ENCODE measurements around the gene SOHLH2.

The SOHLH2 gene

DNA sequence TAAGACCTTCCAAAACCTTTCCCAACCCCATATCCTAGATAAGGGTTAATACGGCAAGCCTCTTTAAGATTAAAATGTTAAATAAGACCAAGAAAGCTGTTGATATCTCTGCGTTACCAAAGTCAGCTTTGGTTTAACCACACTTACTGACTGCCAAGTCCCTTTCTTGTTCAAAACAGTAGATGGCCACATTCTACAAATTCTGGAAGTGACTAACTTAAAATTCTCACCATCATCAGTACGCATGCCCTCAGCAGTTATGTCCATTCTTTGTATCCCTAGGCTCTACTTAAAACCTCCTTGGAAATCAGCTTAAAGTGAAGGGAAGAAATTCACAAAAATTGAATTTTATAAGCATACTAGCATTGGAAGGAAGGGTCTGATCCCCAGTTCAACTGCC is 23.6 kb downstream of the SOHLH2 start:
- DNase-seq (ENCODE audit: low read depth in 1 of 2, low spot score in 1 of 2), result no peak

DNA sequence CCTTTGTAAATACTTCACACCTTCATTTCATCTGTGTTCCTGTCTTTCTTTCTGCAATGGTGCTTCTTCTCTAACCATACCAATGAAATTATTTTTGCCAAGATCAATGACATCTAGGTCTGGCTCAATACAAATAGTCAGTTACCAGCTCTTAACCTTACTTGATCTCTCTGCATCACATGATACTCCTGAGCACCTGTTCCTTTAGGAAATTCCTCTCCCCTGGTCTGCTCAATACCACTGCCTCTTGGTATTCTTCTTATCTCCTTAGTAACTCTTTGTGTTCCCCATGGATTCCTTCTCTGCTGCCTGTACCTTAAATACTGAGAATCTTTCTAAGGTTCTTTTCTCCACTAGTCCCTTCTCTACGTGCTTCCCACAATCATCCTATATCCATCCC is 25.9 kb downstream of the SOHLH2 start:
- DNase-seq (ENCODE audit: low read depth in 1 of 2, low spot score in 1 of 2), result no peak

DNA sequence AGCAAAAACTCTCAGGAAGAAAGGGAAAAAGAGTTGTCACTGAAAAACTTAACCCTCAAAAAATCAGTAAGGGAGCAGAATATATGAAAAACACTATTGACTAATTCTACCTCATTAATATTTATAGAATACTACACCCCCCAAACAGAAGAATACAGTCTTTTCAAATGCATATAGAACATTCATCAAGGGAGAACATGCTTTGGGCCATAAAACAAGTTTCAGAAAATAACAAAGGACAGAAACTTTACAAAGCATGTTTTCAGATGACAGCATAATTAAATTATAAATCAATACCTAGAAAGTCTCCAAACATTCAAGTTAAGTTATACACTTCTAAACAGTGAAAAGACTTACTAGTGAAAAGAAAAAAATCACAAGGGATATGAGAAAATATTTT is 30.5 kb downstream of the SOHLH2 start:
- no peak for DNase-seq (ENCODE audit: low read depth in 1 of 2, low spot score in 1 of 2)

DNA sequence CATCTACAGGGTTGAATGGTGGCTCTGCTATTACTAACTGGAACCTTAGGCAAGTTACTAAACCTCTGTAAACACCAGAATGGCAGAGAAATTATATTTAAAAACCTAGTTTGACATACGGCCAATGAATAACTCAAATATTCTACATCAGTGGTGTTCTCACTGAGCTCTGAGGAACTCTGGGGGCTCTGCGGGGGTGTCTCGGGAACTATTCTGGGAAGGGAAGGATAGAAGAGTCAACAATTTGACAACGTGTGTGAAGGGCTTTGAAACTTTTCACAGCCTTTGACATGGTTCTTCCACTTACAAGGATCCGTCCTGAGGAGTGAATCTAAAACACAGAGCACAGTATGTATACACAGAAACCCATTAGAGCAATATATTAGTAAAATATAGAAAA is 38.7 kb downstream of the SOHLH2 start:
- DNase-seq (ENCODE audit: low read depth in 1 of 2, low spot score in 1 of 2), result no peak

DNA sequence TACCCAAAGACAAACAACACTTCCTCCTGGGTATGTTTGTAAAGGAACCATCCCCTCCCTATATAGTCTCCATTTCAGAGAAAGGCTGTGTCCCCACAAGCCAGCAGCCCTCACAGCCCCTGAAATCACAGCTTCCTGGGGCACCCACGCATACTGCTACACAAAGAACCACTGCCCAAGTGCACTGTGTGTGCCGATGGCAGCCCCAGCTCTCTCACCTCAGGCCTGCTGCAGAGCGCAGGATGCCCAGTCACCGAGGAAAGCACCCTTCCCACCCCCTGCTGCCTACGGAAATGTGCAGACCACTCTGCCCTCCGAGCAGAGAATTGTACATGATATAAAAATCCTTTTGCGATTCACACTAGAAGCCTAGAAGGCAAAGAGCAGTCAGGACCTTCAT is 39.4 kb downstream of the SOHLH2 start:
- DNase-seq (ENCODE audit: low read depth in 1 of 2, low spot score in 1 of 2), result no peak

DNA sequence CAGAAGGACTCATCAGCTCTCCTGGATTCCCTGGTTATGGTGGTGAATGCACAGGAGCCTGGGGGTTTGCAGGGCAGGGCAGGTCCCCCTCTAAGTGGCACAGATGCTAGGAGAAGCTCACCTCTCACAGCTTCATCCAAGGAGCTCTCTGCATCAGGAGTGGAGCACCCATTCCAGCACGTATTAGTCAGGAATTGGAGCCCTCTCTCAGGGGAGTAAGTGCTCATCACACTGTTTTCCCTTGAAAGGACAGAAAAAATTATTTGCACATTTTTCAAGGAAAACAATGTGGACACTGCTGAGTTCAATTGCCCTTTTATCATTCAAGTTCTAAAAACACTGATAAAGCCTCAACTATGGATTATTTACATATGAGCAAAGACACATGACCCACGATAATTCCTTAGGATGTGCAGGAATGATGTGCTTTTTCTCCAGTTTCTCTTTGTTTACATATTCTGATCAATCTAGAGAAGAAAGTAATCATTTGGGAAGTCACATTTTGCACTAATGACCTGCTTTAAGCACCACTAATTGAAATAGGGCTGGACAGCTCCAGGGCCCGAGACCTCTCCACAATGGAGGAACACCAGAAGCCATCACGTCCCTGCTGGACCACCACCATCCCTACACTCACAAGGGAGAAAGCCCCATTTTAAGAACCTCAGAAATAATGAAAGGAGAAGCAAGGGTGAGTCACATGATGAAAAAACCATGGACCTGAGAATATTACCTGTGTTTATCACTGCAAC is 40.6 kb downstream of the SOHLH2 start:
- no peak for DNase-seq (ENCODE audit: low read depth in 1 of 2, low spot score in 1 of 2)

DNA sequence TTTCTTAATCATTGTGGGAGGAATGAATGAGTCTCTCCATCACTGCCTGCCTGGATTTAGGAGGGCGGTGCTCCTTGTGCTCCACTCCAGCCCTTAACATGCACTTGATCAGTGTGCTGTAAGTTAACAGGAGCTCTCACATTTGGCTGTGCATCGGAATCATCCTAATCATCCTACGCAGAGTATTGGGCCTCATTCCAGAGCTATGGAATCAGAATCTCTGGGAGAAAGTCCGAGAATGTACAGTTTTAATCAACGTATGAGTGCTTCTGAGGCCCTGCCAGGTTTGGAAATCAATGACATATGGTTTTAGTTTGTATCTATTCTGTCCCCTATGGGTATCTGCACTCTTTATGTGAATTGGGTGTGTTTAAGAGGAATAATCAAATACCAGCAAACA is 48.3 kb downstream of the SOHLH2 start:
- no peak for DNase-seq (ENCODE audit: low read depth in 1 of 2, low spot score in 1 of 2)

DNA sequence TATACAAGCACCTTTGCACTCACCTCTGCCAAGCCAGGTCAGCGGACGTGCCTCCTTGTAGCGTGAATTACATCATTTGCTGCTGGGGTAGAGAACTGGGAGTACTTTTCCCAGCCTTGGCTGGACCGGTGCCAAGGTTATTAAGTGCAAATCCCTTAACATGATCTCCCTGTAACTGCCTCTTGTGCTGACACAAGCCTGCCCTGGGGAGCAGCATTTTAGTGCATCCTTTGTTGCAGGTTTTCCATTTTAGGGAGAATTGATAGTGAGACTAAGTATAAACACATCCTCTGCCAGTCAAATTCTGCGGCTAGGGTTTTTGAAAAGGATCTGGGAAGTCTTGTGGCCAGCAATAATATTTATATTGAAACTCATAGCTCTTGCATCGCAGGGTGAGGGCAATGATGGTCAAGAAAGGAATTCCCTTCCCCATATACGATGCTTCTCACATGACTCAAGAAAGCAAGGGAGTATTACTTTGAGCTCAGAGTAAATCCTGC is 50.5 kb downstream of the SOHLH2 start:
- no peak for DNase-seq (ENCODE audit: low read depth in 1 of 2, low spot score in 1 of 2)

DNA sequence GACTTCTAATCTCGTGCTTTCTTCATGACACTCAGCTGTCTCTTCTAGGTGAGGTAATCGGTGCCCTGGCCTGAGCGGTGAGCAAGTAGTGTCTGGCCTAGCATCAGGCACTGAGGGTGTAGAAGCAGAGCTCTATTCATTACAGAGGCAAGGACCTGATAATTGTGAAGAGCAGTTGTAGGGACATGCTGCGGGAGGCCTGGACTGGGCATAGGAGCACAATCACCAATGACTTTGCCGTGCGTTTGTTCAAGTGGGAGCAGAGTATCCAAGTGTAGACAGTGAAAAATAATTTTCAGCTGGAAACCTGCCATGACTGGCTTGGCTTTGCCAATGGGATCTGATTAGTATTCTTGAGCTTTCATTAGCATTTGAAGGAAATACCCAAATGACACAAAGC is 51.1 kb downstream of the SOHLH2 start:
- no peak for DNase-seq (ENCODE audit: low read depth in 1 of 2, low spot score in 1 of 2)

DNA sequence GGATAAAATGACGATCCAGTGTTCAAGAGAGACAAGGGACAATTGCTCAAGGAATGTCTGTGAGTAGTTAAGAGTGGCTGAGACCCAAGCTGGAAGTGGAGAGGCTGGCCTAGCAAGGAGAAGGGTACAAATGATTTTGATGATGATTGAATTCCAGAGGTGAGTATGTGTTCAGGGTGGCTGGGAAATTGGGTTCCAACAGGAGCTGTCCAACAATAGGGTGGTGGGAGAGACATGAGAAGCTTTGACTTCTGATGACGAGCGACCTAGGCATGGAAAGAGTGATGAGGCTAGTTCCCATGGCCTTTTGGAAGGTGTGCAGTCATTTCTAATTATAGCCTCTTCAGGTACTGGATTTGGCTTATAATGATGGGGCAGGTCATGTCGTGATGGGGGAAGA is 54.1 kb downstream of the SOHLH2 start:
- no peak for DNase-seq (ENCODE audit: low read depth in 1 of 2, low spot score in 1 of 2)

DNA sequence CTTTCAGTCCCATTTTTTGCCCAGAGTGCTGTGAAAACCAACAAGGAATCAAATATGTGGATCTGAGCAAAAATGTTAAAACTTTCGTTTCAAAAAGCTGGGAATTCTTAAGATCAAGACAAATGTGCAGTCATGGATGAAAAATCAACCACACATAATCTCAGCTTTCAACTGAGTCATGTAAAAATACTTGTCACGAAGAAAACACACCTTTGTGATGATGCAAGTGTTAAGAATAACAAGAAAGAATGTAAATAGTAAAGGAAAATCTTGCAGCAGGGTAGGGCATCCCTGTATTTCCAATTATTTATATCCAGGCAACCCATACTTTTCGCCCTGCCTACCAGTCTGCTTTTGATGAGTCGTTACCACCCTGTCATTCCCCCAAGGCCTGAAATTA is 55.7 kb downstream of the SOHLH2 start:
- no peak for DNase-seq (ENCODE audit: low read depth in 1 of 2, low spot score in 1 of 2)

DNA sequence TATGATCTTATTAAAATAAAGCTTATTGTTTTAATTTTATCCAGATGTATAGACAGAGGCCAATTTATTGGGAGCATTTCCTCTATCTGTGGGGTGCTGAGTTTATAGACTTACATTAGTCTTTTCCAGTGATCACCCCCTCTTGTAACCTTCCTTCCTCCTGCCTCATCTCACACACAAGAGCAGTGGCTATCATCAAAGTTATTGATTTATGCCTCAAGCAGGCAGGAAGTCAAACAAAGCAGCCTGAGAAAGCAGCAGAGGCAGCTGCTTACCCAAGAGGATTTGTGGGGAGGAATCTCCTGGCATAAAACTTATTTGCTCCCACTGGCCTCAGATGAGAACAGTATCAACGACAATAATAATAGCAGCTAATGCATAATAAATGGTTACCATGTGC is 56.9 kb downstream of the SOHLH2 start:
- no peak for DNase-seq (ENCODE audit: low read depth in 1 of 2, low spot score in 1 of 2)

DNA sequence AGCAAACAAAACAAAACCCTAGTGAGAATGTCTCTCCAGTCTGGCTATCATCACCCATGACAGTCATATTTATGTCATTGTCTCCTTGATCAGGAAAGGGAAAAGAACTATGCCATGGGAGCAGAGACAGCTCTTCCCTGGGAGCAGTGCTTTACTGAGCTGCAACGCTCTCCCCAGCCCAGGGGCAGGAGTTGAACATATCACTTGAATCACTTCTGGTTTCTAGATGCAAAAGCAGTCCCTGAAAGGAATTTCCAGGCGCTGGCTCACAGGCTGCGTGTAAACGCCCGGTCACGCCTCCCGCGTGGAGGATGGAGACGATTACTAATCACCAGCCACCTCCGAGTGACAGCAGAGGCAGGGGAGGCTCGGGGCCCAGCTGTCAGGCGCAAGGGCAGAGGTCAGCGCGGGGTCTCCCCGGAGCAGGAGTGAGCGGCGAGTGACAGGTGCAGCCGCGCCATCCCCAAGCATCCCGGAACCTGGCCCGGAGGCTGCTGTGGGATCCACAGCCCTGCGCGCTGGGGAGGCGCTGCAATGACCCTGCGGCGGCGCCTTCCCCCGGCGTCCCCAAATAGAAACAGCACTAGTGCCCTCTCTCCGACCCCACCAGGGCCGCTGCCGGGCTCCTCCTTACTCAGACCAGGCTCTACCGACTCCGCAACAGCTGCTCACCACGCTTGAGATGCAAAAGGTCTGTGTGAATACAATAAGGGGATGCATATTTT is 59.6 kb downstream of the SOHLH2 start:
- DNase-seq (ENCODE audit: low read depth in 1 of 2, low spot score in 1 of 2), result no peak

DNA sequence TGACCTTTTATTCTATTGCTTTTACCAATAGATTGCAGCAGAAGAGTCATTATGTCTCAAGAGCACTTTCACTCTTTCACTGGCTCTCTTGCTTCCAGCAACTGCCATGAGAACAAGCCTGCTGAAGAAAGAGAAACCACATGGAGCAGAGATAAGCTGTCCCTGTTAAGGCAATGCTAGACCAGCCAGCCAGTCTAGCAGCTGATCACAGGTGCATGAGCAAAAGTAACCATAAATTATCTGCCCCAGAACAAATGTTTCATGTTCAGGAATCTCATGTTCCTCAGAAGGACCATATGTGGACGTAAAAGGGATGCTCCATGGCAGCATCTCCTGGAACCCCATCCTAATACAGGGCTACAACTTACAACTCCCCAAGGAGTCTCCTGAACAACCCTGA is 62.8 kb downstream of the SOHLH2 start:
- no peak for DNase-seq (ENCODE audit: low read depth in 1 of 2, low spot score in 1 of 2)

DNA sequence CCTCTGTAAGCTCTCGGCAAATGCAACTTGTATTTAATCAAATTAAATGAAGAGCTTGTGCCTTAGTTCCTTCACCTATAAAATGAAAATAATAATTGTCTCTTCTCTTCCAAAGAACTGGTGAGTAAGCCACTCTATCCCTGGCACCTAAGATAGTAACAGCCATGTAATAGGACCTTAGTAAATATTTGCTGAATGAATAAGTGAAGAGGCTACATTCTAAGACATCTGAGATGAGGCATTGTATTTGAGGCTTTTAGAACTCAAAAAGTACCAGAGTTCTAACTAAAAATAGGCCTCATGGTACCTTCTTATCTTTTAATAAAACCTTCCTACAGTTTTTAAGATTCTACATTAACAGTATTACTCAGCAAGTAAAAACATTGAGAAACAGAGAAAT is 65.9 kb downstream of the SOHLH2 start:
- DNase-seq (ENCODE audit: low read depth in 1 of 2, low spot score in 1 of 2), result no peak

DNA sequence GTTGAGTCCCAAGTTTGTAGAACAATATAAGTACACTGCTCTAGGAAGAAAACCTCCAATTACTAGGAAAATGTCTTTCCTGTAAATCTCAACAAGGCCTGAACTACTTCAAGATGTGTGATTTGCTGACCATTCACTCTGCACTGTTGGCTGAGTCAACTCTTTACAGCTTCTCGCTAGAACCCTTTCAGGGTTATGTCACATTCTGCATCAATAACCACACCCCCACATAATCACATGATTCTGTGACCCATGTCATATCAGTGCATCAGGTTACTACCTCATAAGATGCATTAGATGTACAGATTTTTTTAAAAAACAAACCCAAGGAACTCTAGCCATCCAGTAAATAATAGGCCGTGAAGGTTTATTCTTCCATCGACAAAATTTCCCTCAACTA is 67.0 kb downstream of the SOHLH2 start:
- no peak for DNase-seq (ENCODE audit: low read depth in 1 of 2, low spot score in 1 of 2)

DNA sequence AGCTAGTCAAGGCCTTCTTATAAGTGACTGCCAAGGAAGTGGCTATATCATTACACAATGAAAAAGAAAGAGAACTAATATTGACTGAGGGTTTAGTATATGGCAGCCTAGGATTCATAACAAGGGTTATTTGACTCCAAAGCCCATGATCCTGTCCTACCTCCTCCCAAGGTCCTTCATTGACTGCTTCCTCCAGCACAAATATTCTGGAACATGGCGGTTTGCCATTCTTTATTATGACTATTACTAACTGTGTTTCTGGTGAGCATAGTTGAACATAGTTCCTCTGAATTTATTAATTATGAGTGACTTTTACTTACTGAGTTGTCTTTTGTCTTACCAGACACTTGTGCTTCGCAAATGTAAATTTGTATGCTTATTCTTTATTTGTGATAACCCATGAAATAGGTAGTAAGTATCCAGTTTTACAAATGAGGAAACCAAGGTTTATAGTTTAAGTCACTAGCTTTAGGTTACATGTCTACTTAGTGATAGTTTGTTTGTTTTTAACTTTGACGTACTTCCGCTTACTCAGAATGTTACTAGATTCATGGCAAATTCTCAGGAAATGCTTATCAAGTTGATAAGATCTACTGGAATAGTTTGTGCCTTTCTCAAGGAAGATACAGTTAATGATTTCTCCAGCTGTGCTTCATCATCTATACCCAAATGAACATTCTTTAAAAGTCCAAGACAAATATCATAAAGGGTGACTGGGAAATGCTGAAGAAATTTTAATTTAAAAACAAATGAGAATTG is 67.7 kb downstream of the SOHLH2 start:
- DNase-seq (ENCODE audit: low read depth in 1 of 2, low spot score in 1 of 2), result no peak

DNA sequence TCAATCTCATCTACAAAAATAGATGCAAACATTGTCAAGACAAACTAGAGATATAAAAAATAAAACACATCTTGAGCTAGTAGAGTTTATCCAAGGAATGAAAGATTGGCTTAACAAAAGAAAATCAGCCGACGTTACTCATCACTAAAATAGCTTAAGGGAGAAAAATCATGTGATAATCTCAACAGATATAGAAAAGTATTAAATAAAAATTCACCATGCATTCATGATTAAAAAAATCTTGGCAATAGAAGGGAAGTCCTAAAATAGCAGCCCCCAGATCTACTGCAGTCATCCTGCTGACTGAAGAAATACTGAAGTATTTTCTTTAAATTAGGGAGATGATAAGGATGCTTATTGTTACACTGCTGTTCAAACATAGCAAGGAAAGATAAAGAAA is 70.6 kb downstream of the SOHLH2 start:
- DNase-seq (ENCODE audit: low read depth in 1 of 2, low spot score in 1 of 2), result no peak

DNA sequence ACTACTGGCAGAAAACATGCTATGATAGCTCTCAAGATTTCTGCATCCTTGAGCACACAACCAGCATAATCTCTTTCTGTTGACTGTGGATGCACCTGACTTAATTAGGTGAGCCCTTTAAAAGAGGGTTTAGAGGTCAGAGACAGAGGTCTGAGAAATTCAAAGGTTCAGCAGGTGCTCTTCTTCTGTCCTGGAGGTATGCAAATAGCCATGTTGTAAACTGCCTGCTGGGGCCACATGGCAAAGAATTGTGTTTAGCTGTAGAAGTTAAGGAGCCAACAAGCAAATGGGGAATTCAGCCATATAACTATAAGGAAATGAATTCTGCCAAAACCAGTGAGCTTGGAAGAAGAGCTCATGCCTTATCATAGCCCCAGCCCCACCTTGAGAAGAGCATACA is 71.6 kb downstream of the SOHLH2 start:
- DNase-seq (ENCODE audit: low read depth in 1 of 2, low spot score in 1 of 2), result no peak

DNA sequence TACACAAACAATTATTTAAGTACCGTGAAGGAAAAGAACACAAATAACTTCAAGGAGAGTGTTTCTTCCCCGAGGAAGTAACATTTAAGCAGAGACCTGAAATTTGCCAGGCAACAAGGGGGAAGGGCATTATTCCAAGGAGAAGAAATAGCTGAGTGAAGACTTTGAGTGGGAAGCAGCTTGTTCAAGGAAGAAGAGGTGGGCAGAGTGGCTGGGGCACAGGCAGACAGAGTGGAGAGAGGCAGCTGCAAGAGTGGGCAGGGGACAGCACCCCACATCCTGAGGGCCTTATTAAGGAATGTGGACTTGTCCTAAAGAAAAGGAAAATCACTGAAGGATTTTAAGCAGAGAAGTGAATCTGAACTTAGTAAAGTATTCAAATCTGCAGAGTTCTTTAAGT is 78.5 kb downstream of the SOHLH2 start:
- DNase-seq (ENCODE audit: low read depth in 1 of 2, low spot score in 1 of 2), result no peak

DNA sequence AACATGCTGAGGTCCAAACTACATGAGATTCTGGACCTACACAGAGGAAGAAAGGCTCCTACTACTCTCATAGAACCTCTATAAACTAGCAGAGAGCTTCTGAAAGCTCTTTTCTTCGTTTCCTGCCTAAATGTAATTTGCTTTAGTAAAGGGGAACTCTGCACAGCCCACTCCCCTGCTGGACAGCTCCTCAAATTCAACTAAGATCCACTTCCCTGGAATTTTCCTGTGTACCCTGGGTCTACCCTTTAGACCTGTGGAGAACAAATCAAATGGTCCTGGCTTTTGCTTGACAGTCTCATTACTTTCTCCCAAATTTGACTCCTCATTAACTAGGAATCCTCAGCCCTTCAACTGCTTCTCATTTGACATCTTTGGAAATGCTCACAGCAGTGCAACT is 79.7 kb downstream of the SOHLH2 start:
- no peak for DNase-seq (ENCODE audit: low read depth in 1 of 2, low spot score in 1 of 2)

Data from activated T-helper 1 cell treated with anti-CD3 and anti-CD28 coated beads, Interleukin-2, amount 50 U/mL, for 16 hours (primary cell).